H7 (cell line): Measurements from ENCODE around the gene SDC3. TPM values are rescaled to one million over a fixed set of nuclear protein-coding genes. Genes with fewer than 3 reads are reported as not detected.

ENCODE experiments used
- DNase-seq: peaks from one replicate; pipeline ENCODE4 v3.0.0; 2012
- H3K27me3 ChIP-seq: 2 replicates; pipeline ENCODE4 v1.6.0; 2011; ENCODE audit warnings: mild to moderate bottlenecking, low read length; ENCODE audit not compliant: control insufficient read depth, insufficient read depth
- H3K36me3 ChIP-seq: replicated peaks from 2 replicates; pipeline ENCODE4 v1.5.1; 2011; ENCODE audit warnings: low read length; ENCODE audit not compliant: control insufficient read depth, insufficient read depth
- H3K4me3 ChIP-seq: 2 replicates; pipeline ENCODE4 v1.5.1; 2011; ENCODE audit warnings: low read depth, mild to moderate bottlenecking, control low read depth, low read length, moderate library complexity; ENCODE audit not compliant: insufficient read depth
- total RNA-seq: library from RNA; depleted of rRNA; stranded (reverse); fragments of >200 nt; shearing (Covaris generic); gene quantifications from 2 replicates; pipeline ENCODE4 v1.2.3, GENCODE V29; 2014

Gene SDC3
- total RNA-seq, 1 experiment from 2014 or later = 38.0 TPM

GRCh38 chr1:30915491-30916230, 7.1 kb upstream of the SDC3 start:
- peak; percentile 16 for DNase-seq
- Histone ChIP-seq H3K27me3 (no peaks in the 10 kb centered on the region), H3K4me3 (no peak overlapping the region), H3K36me3 (no peaks in the 10 kb centered on the region)

- peak; percentile 10 for DNase-seq
- Histone ChIP-seq H3K4me3 (no peak overlapping the region), H3K36me3 (no peaks in the 10 kb centered on the region), H3K27me3 (no peaks in the 10 kb centered on the region)
Observed at GRCh38 chr1:30914931-30915330, 6.4 kb upstream of the SDC3 start.

DNA sequence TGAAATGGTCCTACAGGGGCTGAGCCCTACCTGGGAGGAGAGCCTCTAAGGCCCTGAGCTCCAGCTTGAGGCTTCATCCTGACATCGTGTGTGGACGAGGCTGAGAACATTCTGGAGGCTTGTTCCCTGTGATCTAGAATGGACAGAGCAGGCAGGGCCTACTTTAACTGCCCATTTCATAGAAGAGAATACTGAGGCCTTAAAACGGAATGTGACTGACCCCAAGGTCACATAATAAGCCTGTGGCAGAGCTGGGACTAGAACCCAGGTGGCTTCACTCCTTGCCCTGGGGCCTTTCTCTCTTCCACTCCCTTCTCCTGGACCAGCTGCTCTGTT, 6.0 kb upstream of the SDC3 start:
- no peak for DNase-seq
- H3K27me3 ChIP-seq = peaks cover 2% of the 10 kb centered on the region; the same call in 1 of the 2 replicates
- H3K36me3 ChIP-seq = no peaks in the 10 kb centered on the region
- H3K4me3 ChIP-seq = no peak overlapping the region

DNA sequence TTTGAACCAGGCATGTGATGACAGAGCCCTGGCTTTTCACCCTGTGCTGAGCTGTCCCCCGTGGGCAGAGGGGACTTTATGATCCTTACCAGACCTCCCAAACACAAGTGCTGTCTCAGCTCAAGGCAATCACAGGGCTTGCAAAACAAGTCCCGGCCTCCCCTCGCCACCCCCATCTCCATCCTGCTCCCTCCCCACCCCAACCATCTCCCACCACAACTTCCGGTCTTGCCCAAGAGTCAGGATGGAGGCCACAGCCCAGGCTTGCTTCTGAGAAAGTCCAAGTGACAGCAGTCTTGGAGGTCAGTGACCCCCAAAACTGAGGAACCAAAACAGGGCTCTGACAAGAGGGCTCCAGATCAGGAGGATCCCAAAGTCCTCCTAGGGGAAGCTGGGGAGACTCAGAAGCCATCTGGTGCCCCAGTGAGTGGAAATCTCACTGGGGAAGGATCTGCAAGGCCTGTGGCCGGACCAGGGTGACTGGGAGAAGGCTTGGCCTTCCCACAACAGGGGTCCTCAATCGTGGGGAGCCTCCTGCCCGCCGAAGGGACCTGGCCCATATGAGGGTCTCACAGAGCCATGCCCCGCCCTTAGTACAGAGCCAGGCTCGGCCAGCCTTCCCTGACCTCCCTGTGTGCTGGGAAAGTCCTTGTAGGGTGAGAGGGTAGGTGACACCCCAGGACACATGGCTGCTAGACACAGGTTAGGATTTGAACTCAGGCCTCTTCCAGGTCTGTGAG, 4.5 kb upstream of the SDC3 start:
- H3K4me3 ChIP-seq = no peak overlapping the region
- H3K27me3 ChIP-seq = peaks cover 7% of the 10 kb centered on the region
- no peaks in the 10 kb centered on the region for H3K36me3 ChIP-seq
- no peak for DNase-seq

DNA sequence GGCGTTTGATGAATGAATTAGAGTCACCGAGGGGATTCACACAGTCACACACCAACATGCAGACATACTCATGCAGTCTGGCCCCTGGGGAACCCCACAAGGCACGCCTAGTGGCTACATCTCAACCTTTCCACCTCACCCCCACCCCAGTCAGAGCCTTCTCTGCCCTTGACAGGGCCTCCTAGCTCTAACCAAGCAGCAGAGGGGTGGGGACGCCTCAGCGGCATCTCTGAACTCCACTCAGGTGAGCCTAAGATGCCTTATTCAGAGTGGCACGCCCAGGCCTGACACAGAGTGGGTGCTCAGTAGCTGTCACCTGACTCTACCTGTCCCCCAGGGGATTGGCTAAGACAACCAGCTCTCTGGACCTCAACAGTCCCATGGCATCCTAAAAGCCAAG, 3.7 kb upstream of the SDC3 start:
- Histone ChIP-seq H3K36me3 (no peaks in the 10 kb centered on the region), H3K27me3 (peaks cover 15% of the 10 kb centered on the region), H3K4me3 (no peak overlapping the region)
- no peak for DNase-seq

- peak; percentile 93 for DNase-seq
- Histone ChIP-seq H3K27me3 (peaks cover 19% of the 10 kb centered on the region), H3K36me3 (no peaks in the 10 kb centered on the region), H3K4me3 (no peak overlapping the region)
Observed at GRCh38 chr1:30911059-30911954, 2.7 kb upstream of the SDC3 start.

- peak; percentile 75 for DNase-seq
- Histone ChIP-seq H3K36me3 (no peaks in the 10 kb centered on the region), H3K4me3 (peak overlapping the region; percentile 67), H3K27me3 (peaks cover 19% of the 10 kb centered on the region)
Observed at GRCh38 chr1:30909365-30910068, 959 bp upstream of the SDC3 start.

DNA sequence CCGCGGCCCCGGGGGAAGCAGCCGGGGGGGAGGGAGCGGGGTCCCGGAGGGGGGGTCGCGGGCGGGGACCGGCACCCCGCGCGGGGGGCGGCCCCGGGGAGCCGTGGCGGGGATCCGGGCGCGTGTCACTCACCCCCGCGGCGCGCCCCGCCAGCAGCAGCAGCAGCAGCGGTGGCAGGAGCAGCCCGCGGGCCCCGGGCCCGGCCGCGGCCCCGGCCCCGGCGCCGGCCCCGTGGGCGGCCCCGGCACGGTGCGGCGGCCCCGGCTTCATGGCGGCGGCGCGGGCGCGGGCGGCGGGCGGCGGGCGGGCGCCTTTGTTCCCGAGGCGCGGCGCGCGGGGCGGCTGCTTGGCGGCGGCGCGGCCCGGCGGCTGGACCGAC, 252 bp downstream of the SDC3 start:
- peak; percentile 78 for DNase-seq
- no peaks in the 10 kb centered on the region for H3K36me3 ChIP-seq
- peak overlapping the region; percentile 58 for H3K4me3 ChIP-seq
- H3K27me3 ChIP-seq = peaks cover 19% of the 10 kb centered on the region

DNA sequence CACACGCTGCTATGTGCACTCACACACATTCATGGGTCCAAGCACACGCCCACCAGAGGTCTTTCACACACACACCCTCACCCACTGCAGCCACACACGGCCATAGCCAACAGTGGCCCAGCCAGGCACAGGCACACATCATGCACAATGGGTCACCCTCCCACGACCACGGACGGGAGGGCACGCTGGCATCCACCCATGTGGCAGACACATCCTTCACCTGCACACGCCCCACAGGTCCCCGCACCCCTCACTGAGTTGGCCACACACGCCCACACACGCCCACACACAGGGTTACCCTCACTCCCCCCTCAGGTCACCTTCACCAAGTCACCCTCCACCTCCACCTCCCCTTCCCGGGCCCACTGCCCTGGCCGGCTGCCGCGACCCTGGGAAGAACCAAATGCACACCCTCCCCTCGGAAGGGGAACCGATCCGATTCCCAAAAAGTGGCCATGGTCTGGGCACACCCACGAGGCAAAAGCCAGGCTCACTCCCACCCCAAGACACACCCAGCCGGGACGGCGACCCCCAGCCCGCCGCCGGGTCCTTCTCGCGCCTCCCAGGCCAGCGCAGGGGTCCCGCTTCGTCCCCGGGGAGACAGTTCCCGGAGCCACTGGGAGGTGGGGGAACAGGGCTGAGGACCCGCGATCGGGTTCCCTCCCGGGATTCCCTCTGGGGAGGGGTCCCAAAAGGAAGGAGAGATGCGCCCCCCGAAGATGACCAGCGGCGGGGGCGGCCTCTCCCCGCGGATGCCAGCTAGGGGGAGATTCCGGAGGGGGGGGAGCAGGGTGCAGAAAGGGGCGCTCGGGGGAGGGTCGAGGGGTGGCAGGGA, 860 bp downstream of the SDC3 start:
- Histone ChIP-seq H3K36me3 (no peaks in the 10 kb centered on the region), H3K27me3 (peaks cover 19% of the 10 kb centered on the region), H3K4me3 (peak overlapping the region; percentile 58)
- DNase-seq = peak; percentile 77

DNA sequence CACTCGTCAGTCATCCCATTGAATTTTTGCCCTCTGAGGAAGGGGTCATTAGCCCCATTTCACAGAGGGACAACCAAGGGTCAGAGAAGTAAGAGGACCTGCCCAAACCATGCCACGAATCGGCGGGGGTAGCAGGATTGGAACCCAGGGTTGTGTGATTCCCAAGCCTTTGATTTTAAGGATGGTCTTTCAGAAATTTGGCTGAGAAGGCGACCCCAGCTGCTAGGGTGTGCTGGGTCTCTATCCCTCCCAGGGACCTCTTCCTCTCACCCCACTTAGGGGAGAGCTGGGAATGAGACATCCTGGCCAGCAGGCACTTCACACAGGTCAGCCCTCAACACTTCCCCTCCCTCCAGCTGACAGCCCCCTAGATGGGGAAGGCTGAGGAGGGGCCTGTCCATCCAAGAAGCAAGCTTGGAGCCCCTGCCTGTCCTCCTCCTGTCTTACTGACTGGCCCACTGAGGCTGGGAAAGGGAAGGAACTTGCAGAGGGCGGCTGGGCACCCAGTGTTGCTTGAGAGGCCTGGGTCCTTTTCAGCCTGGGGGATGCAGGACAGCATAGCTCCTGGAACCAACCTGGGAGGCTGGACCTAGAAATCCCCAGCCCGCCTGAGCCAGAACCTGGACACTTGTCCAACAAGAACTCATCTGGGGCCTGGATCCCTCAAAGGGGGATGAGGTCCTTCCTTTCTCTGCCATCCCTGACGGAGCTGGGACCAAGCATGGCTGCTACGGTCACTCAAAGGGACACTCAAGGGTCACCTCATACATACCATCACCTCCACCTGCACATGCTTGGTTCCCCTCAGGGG, 1.7 kb downstream of the SDC3 start:
- H3K36me3 ChIP-seq = no peaks in the 10 kb centered on the region
- H3K4me3 ChIP-seq = peak overlapping the region; percentile 58; the same call in 1 of the 2 replicates
- DNase-seq = peak; percentile 48
- H3K27me3 ChIP-seq = peaks cover 19% of the 10 kb centered on the region

GRCh38 chr1:30905916-30906620, 2.5 kb downstream of the SDC3 start:
- H3K4me3 ChIP-seq = no peak overlapping the region
- peak; percentile 34 for DNase-seq
- no peaks in the 10 kb centered on the region for H3K36me3 ChIP-seq
- H3K27me3 ChIP-seq = peaks cover 19% of the 10 kb centered on the region

GRCh38 chr1:30905403-30905802, 3.2 kb downstream of the SDC3 start:
- Histone ChIP-seq H3K4me3 (no peak overlapping the region), H3K36me3 (no peaks in the 10 kb centered on the region), H3K27me3 (peaks cover 19% of the 10 kb centered on the region)
- DNase-seq = peak; percentile 8
